SH-SY5Y (cell line): ENCODE measurements around the gene ZNF555.

Experiments used
- GATA2 ChIP-seq: IDR thresholded peaks from 2 replicates; pipeline ENCODE4 v1.6.1; 2011; ENCODE audit warnings: mild to moderate bottlenecking, low read depth, low read length
- GATA3 ChIP-seq: IDR thresholded peaks from 2 replicates; pipeline ENCODE4 v1.6.1; 2011; ENCODE audit warnings: low read depth, mild to moderate bottlenecking, low read length, moderate library complexity

GRCh38 chr19:2865334-2866100 lies 24.2 kb downstream of the ZNF555 start:
- TF ChIP-seq GATA2 (no peak), GATA3 (no peak)
